MM.1S (cell line): ENCODE data around the gene SHC3.

ENCODE experiments used
- CTCF ChIP-seq: fragments of 300-600 bp; sonication (generic); IDR thresholded peaks from 2 replicates; pipeline ENCODE4 v1.5.1; 2016; ENCODE audit warnings: antibody characterized with exemption, low read length, mixed read lengths
- EZH2 ChIP-seq: fragments of 300-600 bp; sonication (generic); optimal IDR thresholded peaks from 2 replicates; pipeline ENCODE3; 2017; ENCODE audit warnings: low read depth, mild to moderate bottlenecking, antibody characterized with exemption, low read length, mixed read lengths
- EZH2phosphoT487 ChIP-seq: fragments of 300-600 bp; sonication (generic); IDR thresholded peaks from 2 replicates; pipeline ENCODE4 v1.6.1; 2018; ENCODE audit warnings: antibody characterized with exemption, low read length

GRCh38 chr9:88979021-88979420 lies 199.6 kb downstream of the SHC3 start:
- TF ChIP-seq EZH2 (no peak), CTCF (no peak), EZH2phosphoT487 (no peak)
